HepG2 (cell line): ENCODE measurements around the gene FRMD5. TPM values are rescaled to one million over a fixed set of nuclear protein-coding genes. Genes with fewer than 3 reads are reported as not detected.

Source experiments
- ARNTL ChIP-seq: sonication (generic); formaldehyde crosslinking; IDR thresholded peaks from 2 replicates; pipeline ENCODE4 v1.4.0; 2020; ENCODE audit warnings: mild to moderate bottlenecking, missing genetic modification reagents
- ATF7-NPFF ChIP-seq: sonication (generic); formaldehyde crosslinking; IDR thresholded peaks from 2 replicates; pipeline ENCODE4 v1.8.1; 2023; ENCODE audit warnings: mild to moderate bottlenecking, low read depth, missing genetic modification reagents, moderate library complexity
- CCDC6 ChIP-seq: sonication (generic); formaldehyde crosslinking; IDR thresholded peaks from 2 replicates; pipeline ENCODE4 v1.8.1; 2022; ENCODE audit warnings: mild to moderate bottlenecking, missing genetic modification reagents, moderate library complexity
- JARID2 ChIP-seq: sonication (generic); formaldehyde crosslinking; IDR thresholded peaks from 2 replicates; pipeline ENCODE4 v1.8.1; 2023; ENCODE audit warnings: missing genetic modification reagents, inconsistent platforms; ENCODE audit not compliant: insufficient replicate concordance
- JUNB ChIP-seq: sonication (generic); formaldehyde crosslinking; IDR thresholded peaks from 2 replicates; pipeline ENCODE4 v1.8.0; 2022; ENCODE audit warnings: missing genetic modification reagents, mild to moderate bottlenecking, borderline replicate concordance
- KDM1A ChIP-seq: IDR thresholded peaks from 2 replicates; pipeline ENCODE4 v1.6.1; 2016; ENCODE audit warnings: missing compliant biosample characterization
- NAIF1 ChIP-seq: sonication (generic); formaldehyde crosslinking; IDR thresholded peaks from 2 replicates; pipeline ENCODE4 v1.5.0; 2020; ENCODE audit warnings: mild to moderate bottlenecking, missing genetic modification reagents, borderline replicate concordance
- NR2F2 ChIP-seq: IDR thresholded peaks from 2 replicates; pipeline ENCODE4 v1.6.1; 2012; ENCODE audit warnings: low read depth, inconsistent platforms, borderline replicate concordance
- REPIN1 ChIP-seq: sonication (generic); formaldehyde crosslinking; IDR thresholded peaks from 2 replicates; pipeline ENCODE4 v1.8.0; 2022; ENCODE audit warnings: missing genetic modification reagents, low read depth, mild to moderate bottlenecking, borderline replicate concordance
- SMYD3 ChIP-seq: sonication (generic); formaldehyde crosslinking; IDR thresholded peaks from 2 replicates; pipeline ENCODE4 v1.8.1; 2023; ENCODE audit warnings: mild to moderate bottlenecking, missing genetic modification reagents
- SPEN ChIP-seq: sonication (generic); formaldehyde crosslinking; IDR thresholded peaks from 2 replicates; pipeline ENCODE4 v1.5.1; 2020; ENCODE audit warnings: low read depth, mild to moderate bottlenecking, missing genetic modification reagents
- STAT5B ChIP-seq: sonication (generic); formaldehyde crosslinking; IDR thresholded peaks from 2 replicates; pipeline ENCODE4 v1.4.0; 2020; ENCODE audit warnings: missing genetic modification reagents
- THAP8 ChIP-seq: sonication (generic); formaldehyde crosslinking; IDR thresholded peaks from 2 replicates; pipeline ENCODE4 v1.5.1; 2020; ENCODE audit warnings: missing genetic modification reagents, mild to moderate bottlenecking, borderline replicate concordance
- ZFP1 ChIP-seq: IDR thresholded peaks from 2 replicates; pipeline ENCODE4 v1.6.1; 2016
- ZNF124 ChIP-seq: sonication (generic); formaldehyde crosslinking; IDR thresholded peaks from 2 replicates; pipeline ENCODE4 v1.4.0; 2020; ENCODE audit warnings: missing genetic modification reagents
- ZNF143 ChIP-seq: sonication (generic); formaldehyde crosslinking; IDR thresholded peaks from 2 replicates; pipeline ENCODE4 v1.4.0; 2020; ENCODE audit warnings: missing genetic modification reagents
- ZNF17 ChIP-seq: sonication (generic); formaldehyde crosslinking; IDR thresholded peaks from 2 replicates; pipeline ENCODE4 v1.5.0; 2020; ENCODE audit warnings: mild to moderate bottlenecking, missing genetic modification reagents
- ZNF260 ChIP-seq: sonication (generic); formaldehyde crosslinking; IDR thresholded peaks from 2 replicates; pipeline ENCODE4 v1.4.0; 2020; ENCODE audit warnings: missing genetic modification reagents, low read depth, mild to moderate bottlenecking, borderline replicate concordance
- ZNF317 ChIP-seq: sonication (generic); formaldehyde crosslinking; IDR thresholded peaks from 2 replicates; pipeline ENCODE4 v1.5.0; 2020; ENCODE audit warnings: mild to moderate bottlenecking, missing genetic modification reagents
- ZNF552 ChIP-seq: sonication (generic); formaldehyde crosslinking; IDR thresholded peaks from 2 replicates; pipeline ENCODE4 v1.9.0; 2022; ENCODE audit warnings: missing genetic modification reagents, mild to moderate bottlenecking, borderline replicate concordance
- ZNF564 ChIP-seq: sonication (generic); formaldehyde crosslinking; IDR thresholded peaks from 2 replicates; pipeline ENCODE4 v1.8.1; 2023; ENCODE audit warnings: mild to moderate bottlenecking, missing genetic modification reagents
- ZNF598 ChIP-seq: sonication (generic); formaldehyde crosslinking; IDR thresholded peaks from 2 replicates; pipeline ENCODE4 v1.5.1; 2020; ENCODE audit warnings: mild to moderate bottlenecking, missing genetic modification reagents, borderline replicate concordance
- ZNF672 ChIP-seq: sonication (generic); formaldehyde crosslinking; IDR thresholded peaks from 2 replicates; pipeline ENCODE4 v1.8.1; 2022; ENCODE audit warnings: missing genetic modification reagents
- polyA plus RNA-seq, 8 experiments: library from polyadenylated mRNA; depleted of rRNA in 3 of 8; stranded (reverse) in 7 of 8; unstranded in 1 of 8; fragments of >200 nt; fragmentation: Illumina TruSeq in 4 of 8; extraction: Trizol in 4 of 8; gene quantifications; 2 replicates each; pipeline versions ENCODE4 v1.2.1 to v1.2.3, GENCODE V29; 2011 to 2016; ENCODE audit warnings: low read depth in 4 of 8, missing spikeins in 1 of 8, mixed read lengths in 1 of 8; ENCODE audit not compliant: insufficient read depth in 1 of 8
- total RNA-seq, 5 experiments: library from RNA; depleted of rRNA; stranded (reverse); fragments of >200 nt; fragmentation: Illumina TruSeq; extraction: Trizol; gene quantifications; 2 replicates each; pipeline ENCODE4 v1.2.3, GENCODE V29; 2016; ENCODE audit warnings: low read depth in 1 of 5
- TF ChIP-seq, protein P1 (sequence below): conservative IDR thresholded peaks from 2 replicates; pipeline ENCODE4 v1.6.1; 2018; ENCODE audit warnings: missing genetic modification reagents
- TF ChIP-seq, protein P2 (sequence below): sonication (generic); formaldehyde crosslinking; IDR thresholded peaks from 2 replicates; pipeline ENCODE4 v1.5.0; 2020; ENCODE audit warnings: missing genetic modification reagents
- TF ChIP-seq, protein P3 (sequence below): IDR thresholded peaks from 2 replicates; pipeline ENCODE4 v1.6.1; 2016; ENCODE audit warnings: low read depth

The FRMD5 gene
- total and polyA plus RNA-seq, 2 of the 13 experiments (the other 11 are each of a cell fraction or from before 2014, with no cell fraction given): 0.93 to 1.5 TPM

- no peak for TF ChIP-seq ZNF564 (CRISPR knock-in tag)
- TF ChIP-seq ZNF260: no peak
- TF ChIP-seq ZNF143 (CRISPR knock-in tag): peak; percentile 87
- peak; percentile 25; the same call in 1 of the 2 replicates for TF ChIP-seq THAP8 (CRISPR knock-in tag)
- TF ChIP-seq, protein P1, sequence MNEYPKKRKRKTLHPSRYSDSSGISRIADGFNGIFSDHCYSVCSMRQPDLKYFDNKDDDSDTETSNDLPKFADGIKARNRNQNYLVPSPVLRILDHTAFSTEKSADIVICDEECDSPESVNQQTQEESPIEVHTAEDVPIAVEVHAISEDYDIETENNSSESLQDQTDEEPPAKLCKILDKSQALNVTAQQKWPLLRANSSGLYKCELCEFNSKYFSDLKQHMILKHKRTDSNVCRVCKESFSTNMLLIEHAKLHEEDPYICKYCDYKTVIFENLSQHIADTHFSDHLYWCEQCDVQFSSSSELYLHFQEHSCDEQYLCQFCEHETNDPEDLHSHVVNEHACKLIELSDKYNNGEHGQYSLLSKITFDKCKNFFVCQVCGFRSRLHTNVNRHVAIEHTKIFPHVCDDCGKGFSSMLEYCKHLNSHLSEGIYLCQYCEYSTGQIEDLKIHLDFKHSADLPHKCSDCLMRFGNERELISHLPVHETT (CRISPR knock-in tag): peak; percentile 74
- TF ChIP-seq STAT5B (CRISPR knock-in tag): 0 out of 2 replicates have a peak, but pooled peaks have one; percentile 25
- 0 out of 2 replicates have a peak, but pooled peaks have one; percentile 19 for TF ChIP-seq ARNTL
- TF ChIP-seq SPEN (CRISPR knock-in tag): peak; percentile 85
- no peak for TF ChIP-seq JUNB
- TF ChIP-seq ZNF552 (CRISPR knock-in tag): peak; percentile 67; the same call in 1 of the 2 replicates
- TF ChIP-seq, protein P2, sequence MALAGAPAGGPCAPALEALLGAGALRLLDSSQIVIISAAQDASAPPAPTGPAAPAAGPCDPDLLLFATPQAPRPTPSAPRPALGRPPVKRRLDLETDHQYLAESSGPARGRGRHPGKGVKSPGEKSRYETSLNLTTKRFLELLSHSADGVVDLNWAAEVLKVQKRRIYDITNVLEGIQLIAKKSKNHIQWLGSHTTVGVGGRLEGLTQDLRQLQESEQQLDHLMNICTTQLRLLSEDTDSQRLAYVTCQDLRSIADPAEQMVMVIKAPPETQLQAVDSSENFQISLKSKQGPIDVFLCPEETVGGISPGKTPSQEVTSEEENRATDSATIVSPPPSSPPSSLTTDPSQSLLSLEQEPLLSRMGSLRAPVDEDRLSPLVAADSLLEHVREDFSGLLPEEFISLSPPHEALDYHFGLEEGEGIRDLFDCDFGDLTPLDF (CRISPR knock-in tag): peak; percentile 93
- no peak; the same call in 1 of the 2 replicates for TF ChIP-seq CCDC6 (CRISPR knock-in tag)
- TF ChIP-seq JARID2 (CRISPR knock-in tag): no peak
- TF ChIP-seq KDM1A (CRISPR knock-in tag): no peak
- TF ChIP-seq NR2F2: no peak; the same call in 1 of the 2 replicates
- no peak for TF ChIP-seq ZNF672
- TF ChIP-seq ZNF17 (CRISPR knock-in tag): no peak
- peak; percentile 59; the same call in 1 of the 2 replicates for TF ChIP-seq ZNF124 (CRISPR knock-in tag)
- peak; percentile 87 for TF ChIP-seq SMYD3 (CRISPR knock-in tag)
- peak; percentile 81; the same call in 1 of the 2 replicates for TF ChIP-seq REPIN1
- TF ChIP-seq ATF7-NPFF: 0 out of 2 replicates have a peak, but pooled peaks have one; percentile 58
- TF ChIP-seq ZFP1 (CRISPR knock-in tag): no peak
- TF ChIP-seq ZNF317 (CRISPR knock-in tag): peak; percentile 59; the same call in 1 of the 2 replicates
- 0 out of 2 replicates have a peak, but pooled peaks have one; percentile 29 for TF ChIP-seq ZNF598
- TF ChIP-seq NAIF1 (CRISPR knock-in tag): peak; percentile 67; the same call in 1 of the 2 replicates
- TF ChIP-seq, protein P3, sequence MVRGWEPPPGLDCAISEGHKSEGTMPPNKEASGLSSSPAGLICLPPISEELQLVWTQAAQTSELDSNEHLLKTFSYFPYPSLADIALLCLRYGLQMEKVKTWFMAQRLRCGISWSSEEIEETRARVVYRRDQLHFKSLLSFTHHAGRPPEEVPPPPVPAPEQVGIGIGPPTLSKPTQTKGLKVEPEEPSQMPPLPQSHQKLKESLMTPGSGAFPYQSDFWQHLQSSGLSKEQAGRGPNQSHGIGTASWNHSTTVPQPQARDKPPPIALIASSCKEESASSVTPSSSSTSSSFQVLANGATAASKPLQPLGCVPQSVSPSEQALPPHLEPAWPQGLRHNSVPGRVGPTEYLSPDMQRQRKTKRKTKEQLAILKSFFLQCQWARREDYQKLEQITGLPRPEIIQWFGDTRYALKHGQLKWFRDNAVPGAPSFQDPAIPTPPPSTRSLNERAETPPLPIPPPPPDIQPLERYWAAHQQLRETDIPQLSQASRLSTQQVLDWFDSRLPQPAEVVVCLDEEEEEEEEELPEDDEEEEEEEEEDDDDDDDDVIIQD (CRISPR knock-in tag): no peak
Measured at GRCh38 chr15:43824302-43825246, 370.5 kb downstream of the FRMD5 start, which contains the start of gene MFAP1 (continued).
